Upper lobe of left lung (tissue), 4 donors: ENCODE data around the gene CATSPERE.

Experiments
- CTCF ChIP-seq, 6 experiments: fragments of 450-650 bp in 4 of 6; fragments of 200-600 bp in 2 of 6; sonication (generic) in 2 of 6; IDR thresholded peaks; one replicate each; pipeline ENCODE4 v1.5.1; 2016 to 2019; ENCODE audit warnings: antibody characterized with exemption in 6 of 6
- POLR2A ChIP-seq, 4 donors: fragments of 450-650 bp; IDR thresholded peaks; one replicate each; pipeline ENCODE4 v1.5.1; 2016 to 2017; ENCODE audit warnings: antibody characterized with exemption in 4 of 4, mild to moderate bottlenecking in 2 of 4

GRCh38 chr1:244642526-244642925 is 181.5 kb downstream of the CATSPERE start:
- TF ChIP-seq CTCF (IDR thresholded peaks at IDR 0.05) (no peak), POLR2A (IDR thresholded peaks at IDR 0.05) (no peak)
